Ascending aorta (tissue), 2 donors: ENCODE data around the gene B3GALT5. TPM values are rescaled to one million over a fixed set of nuclear protein-coding genes. Genes with fewer than 3 reads are reported as not detected.
A peak's percentile ranks its signal among the peaks of the same experiment; 100 is the strongest.

Source experiments
- DNase-seq, 2 donors: peaks; one replicate each; pipeline ENCODE4 v3.0.0-alpha.2; 2019; ENCODE audit warnings: low spot score in 2 of 2
- H3K27ac ChIP-seq, 2 donors: fragments of 200-600 bp; sonication (generic); one replicate each; pipeline ENCODE4 v1.5.1; 2016 to 2017; ENCODE audit warnings: mild to moderate bottlenecking in 1 of 2
- H3K27me3 ChIP-seq: fragments of 200-600 bp; sonication (generic); one replicate; pipeline ENCODE4 v1.5.1; 2017
- H3K36me3 ChIP-seq, 2 donors: fragments of 200-600 bp; sonication (generic); one replicate each; pipeline ENCODE4 v1.5.1; 2016
- H3K4me1 ChIP-seq, 2 donors: fragments of 200-600 bp; sonication (generic); one replicate each; pipeline ENCODE4 v1.5.1; 2016 to 2017; ENCODE audit warnings: mild to moderate bottlenecking in 1 of 2
- H3K4me3 ChIP-seq, 2 donors: fragments of 200-600 bp; sonication (generic); one replicate each; pipeline ENCODE4 v1.5.1; 2016 to 2017; ENCODE audit warnings: mild to moderate bottlenecking in 1 of 2
- H3K9me3 ChIP-seq, 2 donors: fragments of 200-600 bp; sonication (generic); one replicate each; pipeline ENCODE4 v1.5.1; 2016
- intact Hi-C: fragments of 100-400 bp; cut with DNase I; formaldehyde crosslinking; loops from one replicate; pipeline ENCODE4 v1.15.1; 2023
- total RNA-seq: library from RNA; depleted of rRNA; stranded (reverse); fragments of >200 nt; gene quantifications from one replicate; pipeline ENCODE4 v1.1.0, GENCODE V29; 2016
- TF ChIP-seq, protein P1 (sequence below), 3 experiments: fragments of 200-600 bp in 2 of 3; fragments of 450-650 bp in 1 of 3; sonication (generic) in 2 of 3; IDR thresholded peaks; one replicate each; pipeline ENCODE4 v1.5.1; 2016 to 2019; ENCODE audit warnings: antibody characterized with exemption in 3 of 3, mild to moderate bottlenecking in 1 of 3, moderate library complexity in 1 of 3

B3GALT5 gene
- total RNA-seq, 1 donor from 2014 or later, result not detected

DNA sequence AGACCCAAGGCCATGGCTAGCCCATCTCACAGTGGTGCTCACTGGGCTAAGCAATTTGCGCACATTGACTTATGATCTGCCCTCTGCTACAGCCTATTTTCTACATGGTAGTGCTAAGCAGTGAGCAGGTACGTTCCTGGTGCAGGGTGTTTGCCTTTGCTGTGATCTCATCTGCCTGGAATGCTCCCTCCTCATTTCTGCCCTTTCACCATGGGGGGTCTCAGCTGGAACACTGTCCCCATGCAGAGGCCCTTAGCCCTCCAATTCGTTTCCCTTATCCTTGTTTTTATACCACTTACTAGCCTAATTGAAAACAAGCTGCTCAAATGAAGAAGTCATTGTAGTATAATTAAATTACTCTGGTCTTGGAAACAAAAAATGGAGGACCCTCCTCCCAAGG lies 2.0 kb upstream of the B3GALT5 start:
- TF ChIP-seq, protein P1, sequence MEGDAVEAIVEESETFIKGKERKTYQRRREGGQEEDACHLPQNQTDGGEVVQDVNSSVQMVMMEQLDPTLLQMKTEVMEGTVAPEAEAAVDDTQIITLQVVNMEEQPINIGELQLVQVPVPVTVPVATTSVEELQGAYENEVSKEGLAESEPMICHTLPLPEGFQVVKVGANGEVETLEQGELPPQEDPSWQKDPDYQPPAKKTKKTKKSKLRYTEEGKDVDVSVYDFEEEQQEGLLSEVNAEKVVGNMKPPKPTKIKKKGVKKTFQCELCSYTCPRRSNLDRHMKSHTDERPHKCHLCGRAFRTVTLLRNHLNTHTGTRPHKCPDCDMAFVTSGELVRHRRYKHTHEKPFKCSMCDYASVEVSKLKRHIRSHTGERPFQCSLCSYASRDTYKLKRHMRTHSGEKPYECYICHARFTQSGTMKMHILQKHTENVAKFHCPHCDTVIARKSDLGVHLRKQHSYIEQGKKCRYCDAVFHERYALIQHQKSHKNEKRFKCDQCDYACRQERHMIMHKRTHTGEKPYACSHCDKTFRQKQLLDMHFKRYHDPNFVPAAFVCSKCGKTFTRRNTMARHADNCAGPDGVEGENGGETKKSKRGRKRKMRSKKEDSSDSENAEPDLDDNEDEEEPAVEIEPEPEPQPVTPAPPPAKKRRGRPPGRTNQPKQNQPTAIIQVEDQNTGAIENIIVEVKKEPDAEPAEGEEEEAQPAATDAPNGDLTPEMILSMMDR (IDR thresholded peaks at IDR 0.05), result no peak
- no peaks in the 10 kb centered on the region for H3K9me3 ChIP-seq
- H3K4me3 ChIP-seq, result no peak overlapping the region
- no peaks in the 10 kb centered on the region for H3K4me1 ChIP-seq
- intact Hi-C loops, result no loop called here
- no peaks in the 10 kb centered on the region for H3K27me3 ChIP-seq
- DNase-seq, result no peak
- no peaks in the 10 kb centered on the region for H3K36me3 ChIP-seq
- no peak overlapping the region for H3K27ac ChIP-seq

DNA sequence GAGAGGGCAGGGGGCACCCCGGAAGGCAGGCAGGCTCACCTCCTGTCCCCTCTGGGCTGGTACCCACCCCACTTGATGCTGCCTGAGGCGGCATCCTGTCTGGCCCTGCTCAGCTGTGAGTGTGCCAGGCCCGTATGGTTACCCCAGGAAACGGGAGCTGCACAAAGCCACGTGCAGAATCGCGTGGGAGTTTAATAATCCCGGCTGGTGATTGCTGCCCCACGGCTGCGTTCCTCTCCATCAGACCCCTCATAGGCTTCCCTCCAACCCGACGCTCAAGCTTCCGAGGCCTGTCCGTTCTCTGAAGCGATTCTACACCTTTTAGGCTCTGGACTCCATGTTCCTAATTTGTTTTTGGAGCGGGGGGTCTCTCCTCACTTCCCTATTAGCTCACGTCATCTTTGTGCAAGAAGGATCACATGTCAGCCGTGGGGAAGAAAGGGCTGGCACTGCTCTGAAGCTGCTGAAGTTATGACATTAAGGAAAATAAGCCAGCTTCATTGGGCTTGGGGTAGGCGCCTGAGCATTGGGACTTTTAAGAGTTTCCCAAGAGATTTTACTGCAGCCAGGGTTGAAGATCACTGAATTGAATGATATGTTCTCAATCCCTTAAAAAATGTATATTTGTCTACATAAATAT lies 1.1 kb upstream of the B3GALT5 start:
- H3K4me3 ChIP-seq, result no peak overlapping the region
- DNase-seq, result no peak
- H3K4me1 ChIP-seq, result no peaks in the 10 kb centered on the region
- H3K27me3 ChIP-seq, result no peaks in the 10 kb centered on the region
- TF ChIP-seq, protein P1 (IDR thresholded peaks at IDR 0.05), result no peak
- H3K27ac ChIP-seq, result no peak overlapping the region
- intact Hi-C loops, result no loop called here
- no peaks in the 10 kb centered on the region for H3K9me3 ChIP-seq
- H3K36me3 ChIP-seq, result no peaks in the 10 kb centered on the region

DNA sequence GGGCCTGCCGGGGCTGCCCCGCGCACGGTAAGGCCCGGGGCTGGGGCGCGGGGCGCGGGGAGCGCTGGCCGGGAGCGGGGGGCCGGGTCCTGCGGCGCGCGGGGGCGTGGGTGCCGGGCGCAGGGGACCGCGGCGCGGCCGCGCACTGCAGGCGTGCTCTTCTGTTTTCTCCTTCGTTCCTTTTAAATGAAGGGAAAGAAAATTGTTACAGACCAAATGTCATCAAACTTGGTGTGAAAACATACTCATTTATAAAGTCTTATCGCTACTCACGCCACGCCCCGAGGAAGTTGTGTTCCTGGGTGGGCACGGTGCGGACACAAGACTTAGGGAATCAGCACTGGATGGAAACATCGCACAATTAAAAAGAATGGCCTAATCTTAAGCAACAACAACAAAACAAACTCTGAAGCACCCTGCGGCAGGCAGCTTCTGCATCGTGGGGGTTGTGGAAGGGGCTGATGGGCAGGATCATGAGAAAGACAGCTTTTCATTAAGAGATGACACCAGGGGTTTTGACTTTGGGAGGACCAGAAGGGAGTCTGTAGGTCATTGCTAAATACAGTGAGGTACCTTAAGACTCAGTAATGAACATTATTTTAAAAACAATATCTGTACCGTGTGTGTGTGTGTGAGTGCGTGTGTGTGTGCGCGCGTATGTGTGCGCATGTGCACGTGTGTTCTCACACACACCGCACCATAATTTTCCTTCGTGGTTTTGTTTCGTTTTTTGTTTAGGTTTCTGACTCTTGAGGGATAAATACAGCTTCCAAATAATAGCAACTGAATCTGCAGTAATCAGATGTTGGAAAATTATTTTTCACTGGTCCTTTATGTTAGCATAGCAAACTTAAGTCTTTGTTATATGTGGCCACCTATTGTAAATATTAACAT lies 548 bp downstream of the B3GALT5 start:
- Histone ChIP-seq H3K4me3 (peak overlapping the region; percentile 30 to 44), H3K4me1 (no peaks in the 10 kb centered on the region), H3K27ac (no peak overlapping the region), H3K27me3 (no peaks in the 10 kb centered on the region), H3K36me3 (no peaks in the 10 kb centered on the region), H3K9me3 (no peaks in the 10 kb centered on the region)
- TF ChIP-seq, protein P1 (IDR thresholded peaks at IDR 0.05), result no peak
- intact Hi-C loops, result no loop called here
- no peak for DNase-seq

DNA sequence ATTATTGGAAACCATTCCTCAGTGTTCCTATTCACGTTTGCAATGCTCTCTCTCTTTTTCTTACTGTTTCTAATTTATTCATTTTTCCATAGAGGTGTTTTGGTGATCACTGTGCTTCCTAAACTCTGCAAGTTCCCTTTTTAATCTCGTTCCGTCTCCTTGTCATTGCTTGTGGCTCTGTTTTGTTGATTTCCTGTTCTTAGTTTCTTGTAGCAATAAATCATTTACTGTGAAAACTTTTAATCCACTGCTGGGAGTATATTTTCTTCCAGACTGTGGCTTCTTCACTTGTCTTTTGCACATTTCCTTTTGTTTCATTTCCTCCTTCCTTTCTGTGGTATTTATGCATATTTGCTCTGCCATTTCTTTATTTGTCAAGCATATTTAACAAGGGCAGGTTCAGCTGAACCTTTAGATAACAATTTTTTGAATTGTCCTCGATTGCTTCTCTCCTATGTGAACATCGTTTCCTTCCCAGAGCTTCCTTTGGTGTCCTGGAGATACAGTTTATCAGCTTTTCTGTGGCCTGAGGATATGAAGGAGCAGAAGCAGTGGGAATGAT lies 3.6 kb downstream of the B3GALT5 start:
- Histone ChIP-seq H3K27me3 (no peaks in the 10 kb centered on the region), H3K4me3 (no peak overlapping the region), H3K4me1 (no peaks in the 10 kb centered on the region), H3K27ac (no peak overlapping the region), H3K9me3 (no peaks in the 10 kb centered on the region), H3K36me3 (no peaks in the 10 kb centered on the region)
- intact Hi-C loops, result no loop called here
- DNase-seq, result no peak
- TF ChIP-seq, protein P1 (IDR thresholded peaks at IDR 0.05), result no peak

DNA sequence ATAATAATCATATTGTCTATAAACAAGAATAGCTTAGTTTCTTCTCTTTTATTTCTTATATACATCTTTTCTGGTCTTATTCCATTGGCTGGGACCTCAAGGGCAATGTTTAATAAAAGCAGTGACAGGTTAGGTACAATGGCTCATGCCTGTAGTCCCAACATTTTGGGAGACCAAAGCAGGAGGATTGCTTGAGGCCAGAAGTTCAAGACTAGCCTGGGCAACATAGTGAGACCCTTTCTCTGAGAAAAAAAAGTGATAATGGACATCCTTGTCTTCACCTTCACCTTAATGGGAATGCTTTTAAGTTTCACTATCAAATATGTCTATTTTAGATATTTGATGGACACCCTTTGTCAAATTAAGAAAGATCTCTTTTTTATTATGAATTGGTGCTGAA lies 8.1 kb downstream of the B3GALT5 start:
- H3K9me3 ChIP-seq, result peaks cover 0 to 5% of the 10 kb centered on the region in 2 donors
- no peak overlapping the region for H3K27ac ChIP-seq
- TF ChIP-seq, protein P1 (IDR thresholded peaks at IDR 0.05), result no peak
- intact Hi-C loops, result no loop called here
- no peak for DNase-seq
- no peaks in the 10 kb centered on the region for H3K4me1 ChIP-seq
- no peak overlapping the region for H3K4me3 ChIP-seq
- H3K27me3 ChIP-seq, result no peaks in the 10 kb centered on the region
- no peaks in the 10 kb centered on the region for H3K36me3 ChIP-seq
